H7 (cell line): ENCODE data around the gene LTBP3. TPM values are rescaled to one million over a fixed set of nuclear protein-coding genes. Genes with fewer than 3 reads are reported as not detected.

Experiments used
- DNase-seq: peaks from one replicate; pipeline ENCODE4 v3.0.0; 2012
- H3K27me3 ChIP-seq: 2 replicates; pipeline ENCODE4 v1.6.0; 2011; ENCODE audit warnings: mild to moderate bottlenecking, low read length; ENCODE audit not compliant: control insufficient read depth, insufficient read depth
- H3K36me3 ChIP-seq: replicated peaks from 2 replicates; pipeline ENCODE4 v1.5.1; 2011; ENCODE audit warnings: low read length; ENCODE audit not compliant: control insufficient read depth, insufficient read depth
- H3K4me3 ChIP-seq: 2 replicates; pipeline ENCODE4 v1.5.1; 2011; ENCODE audit warnings: low read depth, mild to moderate bottlenecking, control low read depth, low read length, moderate library complexity; ENCODE audit not compliant: insufficient read depth
- total RNA-seq: library from RNA; depleted of rRNA; stranded (reverse); fragments of >200 nt; shearing (Covaris generic); gene quantifications from 2 replicates; pipeline ENCODE4 v1.2.3, GENCODE V29; 2014; rRNA removed

Gene LTBP3
- 3.9 and 5.7 TPM in 2 replicates for total RNA-seq

DNA sequence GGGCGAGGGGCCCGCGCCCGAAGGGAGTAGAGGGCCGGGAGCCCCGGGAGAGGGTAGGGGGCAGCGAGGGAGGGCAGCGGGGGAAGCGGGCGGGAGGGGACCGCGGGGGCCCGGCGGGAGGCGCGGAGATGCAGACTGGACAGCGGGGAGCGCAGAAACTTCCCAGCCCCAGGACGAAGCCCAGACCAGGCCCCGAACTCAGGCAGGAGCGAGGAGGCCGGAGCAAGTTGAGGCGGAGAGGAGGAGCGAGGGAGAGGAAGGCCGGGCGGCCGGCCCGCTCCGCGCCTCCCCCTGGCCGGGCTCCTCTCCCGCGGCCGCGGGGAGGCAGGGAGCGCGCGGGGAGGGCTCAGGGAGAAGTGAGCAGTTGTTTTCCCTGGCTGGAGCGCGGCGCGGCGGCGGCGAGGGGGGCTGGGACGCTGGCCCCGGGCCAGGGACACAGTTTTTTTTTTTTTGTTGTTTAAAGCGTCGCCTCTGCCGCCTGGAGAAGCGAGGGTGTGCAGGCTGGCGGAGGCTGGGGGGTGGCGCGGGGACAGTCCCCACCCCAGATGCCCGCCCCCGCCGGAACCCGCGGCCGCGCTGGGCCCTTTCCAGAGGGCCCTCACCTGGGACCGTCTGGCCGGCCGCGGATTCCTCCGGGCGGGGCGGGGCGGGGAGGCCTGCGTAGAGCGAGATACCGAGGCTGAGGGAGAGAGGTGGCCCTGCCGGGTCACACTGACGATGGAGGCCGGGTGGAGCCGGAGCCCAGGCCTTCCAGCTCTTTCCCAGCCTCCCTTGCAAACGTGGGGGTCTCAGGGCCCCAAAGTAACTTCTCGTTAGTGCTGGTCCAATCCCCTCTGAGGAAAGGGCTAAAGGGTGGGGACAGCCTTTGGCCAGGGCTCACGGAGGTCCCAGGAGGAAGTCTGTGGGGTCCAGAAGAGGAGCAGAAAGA lies at the start of gene LTBP3:
LTBP3 (minus strand) TSS at position 358 of the 928 bp plus-strand sequence. CDS start 400 bp downstream, outside the sequence.
- H3K4me3 ChIP-seq: peak within 1 kb of the TSS; percentile 69
- peak; percentile 94 for DNase-seq
- H3K27me3 ChIP-seq: peaks cover 17% of the 10 kb centered on the region
- H3K36me3 ChIP-seq: no peaks in the 10 kb centered on the region

DNA sequence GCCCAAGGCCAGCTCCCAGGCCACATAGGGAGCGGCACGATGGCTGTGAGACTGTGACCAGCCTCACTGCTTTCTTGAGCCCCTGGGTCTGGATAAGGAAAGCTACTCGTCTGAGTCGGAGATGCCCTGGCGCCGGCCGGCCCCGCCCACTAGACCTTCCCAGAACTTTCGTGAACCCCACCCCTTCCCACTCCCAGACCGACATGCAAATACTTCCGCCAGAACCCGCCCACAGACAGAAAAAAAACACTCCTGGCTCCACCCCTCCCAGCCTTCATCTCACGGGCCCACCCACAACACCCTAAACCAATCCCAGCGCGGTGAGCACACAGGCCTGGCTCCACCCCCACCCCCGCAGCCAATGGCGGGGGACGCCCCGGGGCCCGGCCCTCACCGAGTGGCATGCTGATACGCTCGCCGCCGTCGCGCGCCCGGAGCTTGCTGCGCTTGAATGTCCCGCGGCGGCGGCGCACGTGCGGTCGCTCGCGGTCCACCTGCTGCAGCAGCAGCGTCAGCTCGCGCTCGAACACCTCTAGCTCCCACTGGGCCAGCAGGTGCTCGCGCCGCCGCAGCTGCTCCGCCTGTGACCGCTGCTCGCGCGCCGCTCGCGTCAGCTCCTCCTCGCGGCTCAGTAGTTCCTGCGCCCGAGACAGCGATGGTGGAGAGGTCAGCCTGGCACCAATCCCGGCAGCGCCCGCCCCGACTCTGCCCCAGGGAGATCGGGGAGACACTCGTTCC lies 48.9 kb upstream of the LTBP3 start:
- Histone ChIP-seq H3K36me3 (peaks cover 12% of the 10 kb centered on the region), H3K4me3 (peak overlapping the region; percentile 51), H3K27me3 (no peaks in the 10 kb centered on the region; the same call in 1 of the 2 replicates)
- DNase-seq: peak; percentile 100

DNA sequence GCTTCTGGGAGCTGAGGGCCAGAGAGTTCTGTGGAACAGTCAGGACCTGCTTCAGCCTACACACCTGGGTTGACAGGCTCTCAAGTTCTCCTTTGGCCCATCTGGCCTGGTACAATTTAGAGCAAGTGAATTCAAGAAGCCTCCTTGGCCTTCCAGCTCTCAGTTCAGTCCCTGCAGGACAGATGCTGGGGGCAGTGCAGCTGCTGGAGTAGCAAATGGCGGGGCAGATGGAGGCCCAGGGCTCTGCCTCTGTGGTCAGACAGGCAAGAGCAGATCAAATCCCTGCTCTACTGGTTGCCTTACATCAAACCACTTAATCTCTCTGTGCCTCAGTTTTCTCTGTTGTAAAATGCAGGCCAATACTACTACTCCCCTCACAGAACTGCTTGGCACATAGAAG lies 46.1 kb upstream of the LTBP3 start:
- DNase-seq: no peak
- Histone ChIP-seq H3K4me3 (no peak overlapping the region), H3K36me3 (peaks cover 12% of the 10 kb centered on the region), H3K27me3 (no peaks in the 10 kb centered on the region; the same call in 1 of the 2 replicates)

DNA sequence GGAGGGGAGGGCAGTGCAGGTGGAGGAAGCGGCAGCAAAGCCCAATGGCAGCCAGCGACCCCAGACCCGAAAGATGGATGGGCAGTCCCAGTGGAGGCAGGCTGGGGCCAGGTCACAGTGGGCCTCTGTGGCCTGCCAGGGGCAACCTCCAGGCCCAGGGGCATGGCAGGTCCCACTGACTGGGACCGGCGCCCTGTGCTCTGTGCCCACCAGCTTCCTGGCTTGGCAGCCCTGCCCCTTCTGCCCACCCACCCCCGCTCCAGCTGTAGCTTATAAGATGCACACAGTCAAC lies 41.7 kb upstream of the LTBP3 start:
- Histone ChIP-seq H3K36me3 (peaks cover 8% of the 10 kb centered on the region), H3K4me3 (no peak overlapping the region), H3K27me3 (no peaks in the 10 kb centered on the region)
- DNase-seq: no peak

DNA sequence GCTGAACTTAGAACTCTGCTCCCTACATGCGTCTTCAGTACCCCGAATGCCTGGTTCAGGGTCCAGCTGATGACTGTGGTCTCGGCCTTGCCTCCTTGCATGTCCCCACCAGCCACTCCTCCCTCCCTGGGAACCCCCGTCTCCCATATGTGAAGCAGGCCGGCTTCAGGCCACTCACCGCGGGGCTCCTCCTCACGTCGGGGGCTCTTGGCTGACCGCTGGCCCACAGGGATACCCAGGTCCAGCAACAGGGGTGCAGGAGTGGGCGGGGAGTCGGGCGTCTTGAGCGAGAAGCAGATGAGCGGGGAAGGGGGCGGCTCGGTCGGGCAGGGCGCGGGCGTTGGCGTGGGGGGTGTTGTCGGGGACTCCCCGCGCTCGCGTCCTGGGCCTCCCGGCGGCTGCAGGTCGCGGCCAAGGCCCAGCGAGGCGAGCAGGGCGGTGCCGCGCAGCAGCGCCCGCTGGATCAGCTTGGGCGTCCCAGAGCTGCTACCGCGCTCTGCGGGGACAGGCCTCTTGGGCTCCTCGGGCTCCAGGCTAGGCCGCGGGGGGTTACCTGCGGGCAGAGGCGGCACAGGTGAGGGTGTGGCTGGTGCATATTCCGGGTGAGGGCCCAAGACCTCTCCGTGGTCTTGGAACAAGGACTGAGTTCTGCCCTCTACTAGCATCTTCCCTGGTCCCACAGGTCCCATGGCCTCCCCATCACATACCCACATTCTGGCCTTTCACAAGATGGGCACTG lies 41.2 kb upstream of the LTBP3 start:
- Histone ChIP-seq H3K27me3 (no peaks in the 10 kb centered on the region), H3K36me3 (peaks cover 4% of the 10 kb centered on the region)
- no peak for DNase-seq

DNA sequence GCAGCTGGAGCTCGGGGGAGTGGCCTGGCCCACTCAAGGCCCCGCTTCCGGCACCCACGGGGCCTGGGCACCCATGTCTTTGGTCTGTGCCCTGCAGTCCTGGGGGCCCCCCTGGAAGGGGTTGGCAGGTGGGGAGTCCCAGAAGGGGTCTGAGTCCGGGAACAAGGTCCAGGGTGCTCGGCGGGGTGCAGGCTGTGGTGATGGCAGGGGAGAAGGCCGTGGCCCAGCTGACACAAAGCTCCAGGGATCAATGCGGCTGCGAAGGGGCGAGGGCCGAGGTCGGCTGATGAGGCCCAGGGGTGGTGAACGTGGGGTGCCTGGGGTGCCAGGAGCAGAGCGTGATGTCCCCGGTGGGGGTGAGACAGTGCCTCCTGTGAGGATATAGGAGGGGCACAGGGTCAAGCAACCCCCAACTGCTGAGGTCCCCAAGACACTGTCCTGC lies 40.1 kb upstream of the LTBP3 start:
- Histone ChIP-seq H3K36me3 (peaks cover 3% of the 10 kb centered on the region), H3K27me3 (peaks cover 7% of the 10 kb centered on the region), H3K4me3 (no peak overlapping the region)
- no peak for DNase-seq

More for the DNA sequence above, 41.2 kb upstream of the LTBP3 start:
- H3K4me3 ChIP-seq: no peak overlapping the region

DNA sequence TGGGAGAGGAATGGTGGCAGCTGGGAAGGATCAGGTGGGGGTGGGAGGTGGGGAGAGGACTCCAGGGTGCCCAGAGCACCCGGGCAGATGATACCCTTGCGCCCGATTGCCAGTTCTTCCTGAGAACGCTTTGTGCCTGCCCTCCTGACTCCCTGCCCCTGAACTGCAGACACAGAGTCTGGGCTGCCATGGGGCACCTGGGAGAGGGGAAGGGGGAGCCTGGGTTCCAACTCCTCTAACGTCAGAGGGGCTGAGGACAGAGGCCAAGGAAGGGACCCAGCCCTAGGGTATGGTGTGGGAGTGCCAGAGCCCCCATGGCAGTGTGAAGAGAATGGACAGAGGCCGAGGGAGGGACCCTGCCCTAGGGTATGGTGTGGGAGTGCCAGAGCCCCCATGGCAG lies 38.4 kb upstream of the LTBP3 start:
- Histone ChIP-seq H3K27me3 (peaks cover 23% of the 10 kb centered on the region), H3K4me3 (no peak overlapping the region), H3K36me3 (peaks cover 3% of the 10 kb centered on the region)
- DNase-seq: no peak

DNA sequence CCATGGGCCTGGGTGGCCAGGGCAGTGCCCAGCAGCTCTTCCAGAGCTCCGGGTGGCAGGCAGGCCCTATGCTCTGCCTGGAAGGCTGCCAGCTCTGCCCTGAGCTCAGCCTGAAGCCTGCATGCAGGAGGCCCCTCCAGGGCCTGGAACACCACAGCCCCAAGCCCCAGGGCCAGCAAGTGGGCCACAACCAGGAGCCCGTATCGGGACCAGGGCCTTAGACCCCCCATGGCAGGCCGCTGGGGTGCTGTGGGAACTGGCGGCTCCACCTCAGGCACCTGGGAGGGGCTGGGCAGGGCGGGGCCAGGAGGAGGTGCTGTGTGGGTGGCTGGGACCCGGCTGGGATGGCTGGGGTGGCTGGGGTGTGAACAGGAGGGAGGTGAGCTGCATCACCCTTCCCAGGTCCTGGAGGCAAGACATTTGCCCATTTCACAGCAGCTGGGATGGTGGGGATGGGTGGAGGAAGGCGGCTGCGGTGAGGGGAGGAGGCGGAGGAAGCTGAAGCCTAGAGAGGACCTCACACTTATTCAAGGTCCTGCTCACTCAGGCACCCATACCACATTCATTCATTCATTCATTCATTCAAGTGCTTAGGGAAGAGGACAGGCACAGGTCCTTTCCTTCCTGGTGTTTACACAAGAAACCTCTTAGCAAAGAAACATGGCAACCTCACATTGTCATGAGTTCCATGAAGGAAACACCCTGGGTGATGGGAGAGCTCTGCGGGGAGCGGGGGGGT lies 37.6 kb upstream of the LTBP3 start, which contains the start of gene KCNK7:
KCNK7 (minus strand) TSS at position 258 of the 739 bp plus-strand sequence; CDS start at position 230, 28 bp downstream.
- Histone ChIP-seq H3K36me3 (peaks cover 3% of the 10 kb centered on the region), H3K27me3 (peaks cover 27% of the 10 kb centered on the region), H3K4me3 (no peak within 1 kb of the TSS)
- DNase-seq: peak; percentile 73

DNA sequence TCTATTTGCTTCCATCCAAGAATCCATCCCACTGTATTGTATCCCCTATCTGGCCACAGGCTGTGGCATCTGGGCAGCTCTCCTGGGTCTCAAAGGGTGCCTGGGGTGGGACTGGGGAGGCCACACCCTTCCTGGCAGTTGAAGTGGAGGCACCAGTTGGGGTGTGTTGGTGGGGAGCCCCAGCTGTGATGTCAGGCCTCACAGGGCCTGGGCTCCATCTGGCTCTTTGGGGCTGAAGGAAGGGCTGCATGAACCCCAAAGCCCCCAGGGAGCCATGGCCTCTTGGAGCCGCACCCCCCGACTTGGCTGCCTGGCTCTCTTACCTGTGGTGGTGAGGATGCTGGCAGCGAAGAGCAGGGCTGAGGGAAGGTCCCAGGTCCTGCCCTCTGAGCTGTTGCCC lies 37.0 kb upstream of the LTBP3 start:
- Histone ChIP-seq H3K27me3 (peaks cover 30% of the 10 kb centered on the region), H3K4me3 (no peak overlapping the region), H3K36me3 (peaks cover 3% of the 10 kb centered on the region)
- DNase-seq: no peak

DNA sequence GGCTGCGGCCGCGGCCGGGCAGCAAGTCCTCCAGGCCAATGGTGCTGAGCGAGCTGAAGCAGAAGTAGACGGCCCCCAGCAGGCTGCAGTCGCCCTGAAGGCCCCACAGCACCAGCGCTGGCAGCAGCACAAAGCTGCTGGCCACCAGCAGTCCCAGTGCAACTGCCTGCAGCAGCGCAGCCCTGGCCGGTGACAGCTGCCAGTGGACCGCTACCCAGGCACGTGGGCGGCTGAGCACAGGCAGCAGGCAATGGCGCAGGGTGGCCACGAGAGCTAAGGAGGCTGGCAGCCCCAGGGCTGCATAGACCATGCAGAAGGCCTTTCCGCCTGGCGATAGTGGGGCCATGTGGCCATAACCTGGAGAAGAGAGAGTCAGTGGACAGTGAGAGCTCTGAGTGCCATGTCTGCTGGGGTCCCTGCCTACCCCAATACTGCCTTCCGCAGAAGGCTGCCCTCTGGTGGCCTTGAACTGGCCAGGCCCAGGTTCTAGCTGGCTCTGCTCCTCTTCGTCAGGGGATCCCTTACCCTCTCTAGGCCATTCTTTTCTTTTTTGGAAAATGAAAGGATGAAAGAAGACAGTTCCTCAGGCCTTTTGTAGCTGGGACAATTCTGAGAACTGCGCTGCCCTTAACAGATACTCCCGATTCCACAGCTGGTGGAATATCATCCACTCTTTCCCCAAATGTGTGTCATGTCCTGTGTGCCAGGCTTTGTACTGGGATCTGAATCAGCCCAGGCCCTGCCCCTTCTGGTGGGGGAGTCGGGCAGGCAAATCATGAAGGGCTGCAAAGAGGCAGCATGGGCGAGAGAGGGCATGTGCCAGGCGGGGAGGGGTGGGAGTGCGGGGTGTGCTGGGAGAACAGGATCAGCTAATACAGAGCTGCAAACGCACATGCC lies 35.6 kb upstream of the LTBP3 start:
- DNase-seq: peak; percentile 96
- peaks cover 3% of the 10 kb centered on the region for H3K36me3 ChIP-seq

DNA sequence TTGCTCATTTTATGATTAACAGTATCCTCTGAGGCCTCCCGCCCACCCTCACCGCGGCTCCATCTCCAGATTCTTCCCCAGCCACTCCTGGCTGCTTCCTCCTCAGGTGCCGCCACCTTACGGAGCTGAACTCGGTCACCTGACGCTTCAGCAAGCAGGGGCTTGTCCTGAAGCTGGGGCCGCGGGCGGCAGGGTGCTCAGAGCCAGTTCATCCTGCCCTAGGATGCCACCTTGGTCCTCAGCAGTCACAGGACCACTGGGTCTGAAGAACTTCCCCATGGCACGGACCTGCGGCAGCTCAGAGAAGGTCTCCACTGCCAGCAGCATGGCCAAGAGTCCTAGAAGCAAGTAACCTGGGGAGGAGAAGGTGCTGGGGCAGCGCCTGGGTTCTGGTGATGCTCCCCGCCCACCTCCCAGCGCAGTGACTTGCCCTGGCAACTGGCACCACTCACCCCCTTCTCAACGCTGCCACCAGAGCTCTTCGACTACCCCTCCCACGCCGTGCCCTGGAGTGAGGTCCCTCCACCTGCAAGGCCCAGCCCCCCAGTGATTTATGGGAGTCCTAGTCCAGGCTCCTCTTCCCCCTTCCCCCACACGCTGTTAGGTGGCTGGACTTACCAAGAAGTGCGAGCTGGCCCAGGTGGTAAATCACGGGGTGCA lies 34.8 kb upstream of the LTBP3 start:
- H3K4me3 ChIP-seq: peak overlapping the region; percentile 53; the same call in 1 of the 2 replicates
- no peaks in the 10 kb centered on the region for H3K36me3 ChIP-seq
- peak; percentile 79 for DNase-seq
- peaks cover 31% of the 10 kb centered on the region for H3K27me3 ChIP-seq

More for the DNA sequence above, 35.6 kb upstream of the LTBP3 start:
- H3K4me3 ChIP-seq: no peak overlapping the region
- H3K27me3 ChIP-seq: peaks cover 31% of the 10 kb centered on the region

DNA sequence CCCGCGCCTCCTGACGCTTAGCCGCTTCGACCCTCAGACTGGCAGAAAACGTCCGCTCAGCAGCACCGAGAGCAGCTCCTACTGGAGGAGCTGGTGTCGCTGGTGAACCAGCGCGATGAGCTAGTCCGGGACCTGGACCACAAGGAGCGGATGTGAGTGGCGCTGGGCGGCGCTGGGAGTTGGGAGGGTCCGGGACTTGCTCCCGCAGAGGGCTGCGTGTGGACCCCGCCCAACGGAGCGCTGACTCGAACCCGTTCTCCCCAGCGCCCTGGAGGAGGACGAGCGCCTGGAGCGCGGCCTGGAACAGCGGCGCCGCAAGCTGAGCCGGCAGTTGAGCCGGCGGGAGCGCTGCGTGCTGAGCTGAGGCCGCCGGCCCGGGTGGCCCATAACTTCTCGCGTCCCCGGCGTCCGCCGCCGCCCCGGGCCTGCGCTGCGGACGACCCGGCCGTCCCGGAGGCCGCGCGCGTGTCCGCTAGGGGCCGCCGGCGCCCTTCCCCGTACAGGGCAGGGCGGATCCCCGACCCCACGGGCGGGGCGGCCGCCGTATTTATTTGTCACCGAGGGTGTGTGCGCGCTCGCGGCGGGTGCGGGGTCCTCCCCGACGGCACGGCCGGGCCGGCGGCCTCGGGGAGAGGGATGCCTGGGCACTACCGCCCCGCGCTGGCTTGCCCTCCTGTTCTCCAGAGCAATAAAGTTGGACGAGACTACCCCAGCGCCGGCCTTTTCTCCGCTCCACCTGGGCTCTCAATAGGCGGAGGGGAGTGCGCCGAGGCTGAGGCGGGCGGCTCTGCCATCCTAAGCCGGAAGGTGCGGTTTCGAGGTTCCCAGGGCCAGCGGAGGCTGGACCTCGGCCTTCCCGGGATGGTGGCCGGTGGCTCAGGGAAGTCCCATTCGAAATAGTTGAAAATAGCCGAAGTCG lies 34.0 kb upstream of the LTBP3 start:
- peak; percentile 95 for DNase-seq
- H3K36me3 ChIP-seq: no peaks in the 10 kb centered on the region
- peaks cover 31% of the 10 kb centered on the region for H3K27me3 ChIP-seq
- H3K4me3 ChIP-seq: peak overlapping the region; percentile 53
